Keratinocyte (primary cell): Measurements from ENCODE around the gene GNPTAB. TPM values are rescaled to one million over a fixed set of nuclear protein-coding genes. Genes with fewer than 3 reads are reported as not detected.

Experiments
- DNase-seq: peaks from one replicate; pipeline ENCODE4 v3.0.0-alpha.2; 2011; ENCODE audit warnings: low read depth, missing footprints, low spot score
- FAIRE-seq: peaks from 2 replicates; lab custom pipeline; 2011; peaks lifted over from hg19 to GRCh38; lab: Jason Lieb, UNC
- H2AFZ ChIP-seq: 2 replicates; pipeline ENCODE4 v1.6.0; 2012; ENCODE audit warnings: low read length, control low read depth, inconsistent platforms; ENCODE audit not compliant: control insufficient read depth
- H3K27ac ChIP-seq: 2 replicates; pipeline ENCODE4 v1.5.1; 2011; ENCODE audit warnings: low read length; ENCODE audit not compliant: control insufficient read depth, insufficient read depth
- H3K27me3 ChIP-seq: 3 replicates; pipeline ENCODE4 v1.6.0; 2011; ENCODE audit warnings: low read length; ENCODE audit not compliant: control insufficient read depth, insufficient read depth; ENCODE audit errors: extremely low read depth
- H3K36me3 ChIP-seq, 2 experiments: 2 replicates in 1 of 2; 3 replicates in 1 of 2; pipeline ENCODE4 v1.5.1; 2011; ENCODE audit warnings: low read length in 2 of 2, mild to moderate bottlenecking in 1 of 2; ENCODE audit not compliant: control insufficient read depth in 2 of 2, insufficient read depth in 2 of 2; ENCODE audit errors: extremely low read depth in 1 of 2
- H3K4me1 ChIP-seq: 3 replicates; pipeline ENCODE4 v1.5.1; 2011; ENCODE audit warnings: low read length; ENCODE audit not compliant: control insufficient read depth, insufficient read depth; ENCODE audit errors: extremely low read depth
- H3K4me2 ChIP-seq: 3 replicates; pipeline ENCODE4 v1.6.0; 2011; ENCODE audit warnings: low read depth, low read length; ENCODE audit not compliant: control insufficient read depth, insufficient read depth; ENCODE audit errors: extremely low read depth
- H3K4me3 ChIP-seq, 3 experiments: fragments of 200-600 bp in 1 of 3; sonication (generic) in 1 of 3; 2 replicates in 2 of 3; 3 replicates in 1 of 3; pipeline ENCODE4 v1.5.1; 2011 to 2016; ENCODE audit warnings: low read length in 3 of 3, mild to moderate bottlenecking in 3 of 3, control low read depth in 2 of 3, inconsistent platforms in 1 of 3, low read depth in 1 of 3, mixed read lengths in 1 of 3, mixed run types in 1 of 3, moderate library complexity in 1 of 3; ENCODE audit not compliant: control insufficient read depth in 2 of 3, insufficient read depth in 2 of 3; ENCODE audit errors: extremely low read depth in 1 of 3
- H3K79me2 ChIP-seq: 2 replicates; pipeline ENCODE4 v1.6.0; 2012; ENCODE audit warnings: low read length; ENCODE audit not compliant: control insufficient read depth, insufficient read depth
- H3K9ac ChIP-seq: 3 replicates; pipeline ENCODE4 v1.6.0; 2011; ENCODE audit warnings: low read length; ENCODE audit not compliant: control insufficient read depth, insufficient read depth; ENCODE audit errors: extremely low read depth
- H3K9me1 ChIP-seq: 3 replicates; pipeline ENCODE4 v1.6.0; 2011; ENCODE audit warnings: low read length; ENCODE audit not compliant: control insufficient read depth, insufficient read depth; ENCODE audit errors: extremely low read depth
- H3K9me3 ChIP-seq: 2 replicates; pipeline ENCODE4 v1.5.1; 2012; ENCODE audit warnings: low read depth, low read length; ENCODE audit not compliant: control insufficient read depth
- H4K20me1 ChIP-seq: 3 replicates; pipeline ENCODE4 v1.6.0; 2011; ENCODE audit warnings: low read length; ENCODE audit not compliant: control insufficient read depth, insufficient read depth; ENCODE audit errors: extremely low read depth
- EZH2 ChIP-seq: IDR thresholded peaks from one replicate; pipeline ENCODE4 v1.6.1; 2012; ENCODE audit warnings: inconsistent platforms, mild to moderate bottlenecking, low read length, moderate library complexity
- dilution Hi-C: fragments of 300-500 bp; cut with MboI; formaldehyde crosslinking; loops from one replicate; pipeline ENCODE4 v1.7.0; 2020; ENCODE audit warnings: low sequenced_read_pairs; ENCODE audit not compliant: extremely low pct_ligation_motif_present
- polyA plus RNA-seq, 5 experiments: library from polyadenylated mRNA; depleted of rRNA in 3 of 5; stranded (reverse) in 3 of 5; stranded (forward) in 1 of 5; unstranded in 1 of 5; fragments of >200 nt; gene quantifications; 1 replicate in 1 of 5; 2 replicates in 3 of 5; 3 replicates in 1 of 5; pipeline versions ENCODE4 v1.2.1 to v1.2.3, GENCODE V29; 2011 to 2012; ENCODE audit warnings: missing spikeins in 2 of 5, low read depth in 1 of 5, low replicate concordance in 1 of 5
- TF ChIP-seq, protein P1 (sequence below), 3 experiments: IDR thresholded peaks in 1 of 3; conservative IDR thresholded peaks in 1 of 3; optimal IDR thresholded peaks in 1 of 3; 2 replicates in 2 of 3; 3 replicates in 1 of 3; pipeline versions ENCODE3 to v1.5.1; 2011; ENCODE audit warnings: low read length in 3 of 3, mild to moderate bottlenecking in 3 of 3, moderate library complexity in 2 of 3, control low read depth in 1 of 3, inconsistent platforms in 1 of 3; ENCODE audit not compliant: insufficient read depth in 2 of 3; ENCODE audit errors: extremely low read depth in 1 of 3

The GNPTAB gene
- polyA plus RNA-seq, 1 donor (not counting 4 experiments of a cell fraction or from before 2014, with no cell fraction given), result 35.7 TPM

DNA sequence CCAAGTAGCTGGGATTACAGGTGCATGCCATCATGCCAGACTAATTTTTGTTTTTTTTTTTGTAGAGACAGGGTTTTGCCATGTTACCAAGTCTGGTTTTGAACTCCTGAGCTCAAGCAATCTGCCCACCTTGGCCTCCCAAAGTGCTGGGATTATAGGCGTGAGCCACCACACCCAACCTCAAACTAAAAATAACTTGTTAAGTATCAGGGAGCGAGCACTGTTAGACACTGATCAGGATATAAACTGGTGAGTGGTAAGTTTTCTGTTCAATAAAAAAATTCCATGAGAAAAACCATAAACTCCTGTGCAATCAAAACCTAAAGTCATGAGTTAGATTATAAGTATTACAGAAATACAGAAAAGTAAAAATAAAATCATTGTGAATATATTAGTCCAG is 46.9 kb downstream of the GNPTAB start:
- no peak for FAIRE-seq
- H2AFZ ChIP-seq, result no peak overlapping the region
- H3K9me3 ChIP-seq, result no peaks in the 10 kb centered on the region
- H3K36me3 ChIP-seq, result peaks cover 4 to 5% of the 10 kb centered on the region in 2 experiments
- no peak for DNase-seq
- no peak overlapping the region for H3K9ac ChIP-seq
- H3K4me3 ChIP-seq, result no peak overlapping the region
- H3K27me3 ChIP-seq, result no peaks in the 10 kb centered on the region
- TF ChIP-seq, protein P1, sequence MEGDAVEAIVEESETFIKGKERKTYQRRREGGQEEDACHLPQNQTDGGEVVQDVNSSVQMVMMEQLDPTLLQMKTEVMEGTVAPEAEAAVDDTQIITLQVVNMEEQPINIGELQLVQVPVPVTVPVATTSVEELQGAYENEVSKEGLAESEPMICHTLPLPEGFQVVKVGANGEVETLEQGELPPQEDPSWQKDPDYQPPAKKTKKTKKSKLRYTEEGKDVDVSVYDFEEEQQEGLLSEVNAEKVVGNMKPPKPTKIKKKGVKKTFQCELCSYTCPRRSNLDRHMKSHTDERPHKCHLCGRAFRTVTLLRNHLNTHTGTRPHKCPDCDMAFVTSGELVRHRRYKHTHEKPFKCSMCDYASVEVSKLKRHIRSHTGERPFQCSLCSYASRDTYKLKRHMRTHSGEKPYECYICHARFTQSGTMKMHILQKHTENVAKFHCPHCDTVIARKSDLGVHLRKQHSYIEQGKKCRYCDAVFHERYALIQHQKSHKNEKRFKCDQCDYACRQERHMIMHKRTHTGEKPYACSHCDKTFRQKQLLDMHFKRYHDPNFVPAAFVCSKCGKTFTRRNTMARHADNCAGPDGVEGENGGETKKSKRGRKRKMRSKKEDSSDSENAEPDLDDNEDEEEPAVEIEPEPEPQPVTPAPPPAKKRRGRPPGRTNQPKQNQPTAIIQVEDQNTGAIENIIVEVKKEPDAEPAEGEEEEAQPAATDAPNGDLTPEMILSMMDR (optimal IDR thresholded peaks at IDR 0.05 in 1 of 3, IDR thresholded peaks at IDR 0.05 in 1 of 3, conservative IDR thresholded peaks at IDR 0.05 in 1 of 3; ENCODE audit: extremely low read depth in 1 of 3, insufficient read depth in 2 of 3, low read length in 3 of 3), result no peak
- TF ChIP-seq EZH2, result no peak
- no peak overlapping the region for H3K4me2 ChIP-seq
- H3K9me1 ChIP-seq, result no peaks in the 10 kb centered on the region
- dilution Hi-C loops, result no loop called here
- H3K79me2 ChIP-seq, result no peaks in the 10 kb centered on the region
- no peaks in the 10 kb centered on the region for H4K20me1 ChIP-seq
- H3K27ac ChIP-seq, result no peak overlapping the region
- no peaks in the 10 kb centered on the region for H3K4me1 ChIP-seq

DNA sequence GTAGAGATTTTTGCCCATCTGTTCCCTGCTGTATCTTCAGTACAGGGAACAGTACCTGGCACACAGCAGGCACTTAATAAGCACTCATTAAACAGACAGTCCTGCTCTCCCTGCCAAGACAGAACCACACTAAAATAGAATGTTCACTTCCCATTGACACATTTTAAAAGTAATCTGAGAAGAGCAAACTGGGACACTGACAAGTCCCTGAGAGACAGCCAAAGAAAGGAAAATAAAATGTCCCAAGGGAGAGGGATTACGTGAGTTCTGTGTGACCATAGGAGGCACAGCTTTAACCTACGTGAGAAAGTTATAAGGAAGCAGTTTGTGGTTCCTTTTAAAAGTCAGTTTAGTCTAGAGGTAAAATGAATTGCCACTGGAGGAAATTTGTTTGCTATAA is 47.6 kb downstream of the GNPTAB start:
- no peaks in the 10 kb centered on the region for H3K4me1 ChIP-seq
- H3K27ac ChIP-seq, result no peak overlapping the region
- dilution Hi-C loops, result no loop called here
- peaks cover 4 to 5% of the 10 kb centered on the region in 2 experiments for H3K36me3 ChIP-seq
- H3K9ac ChIP-seq, result no peak overlapping the region
- no peak overlapping the region for H3K4me2 ChIP-seq
- H3K27me3 ChIP-seq, result no peaks in the 10 kb centered on the region
- FAIRE-seq (no peak), DNase-seq (no peak)
- no peaks in the 10 kb centered on the region for H4K20me1 ChIP-seq
- no peaks in the 10 kb centered on the region for H3K79me2 ChIP-seq
- no peaks in the 10 kb centered on the region for H3K9me3 ChIP-seq
- no peaks in the 10 kb centered on the region for H3K9me1 ChIP-seq
- H3K4me3 ChIP-seq, result no peak overlapping the region
- TF ChIP-seq, protein P1 (optimal IDR thresholded peaks at IDR 0.05 in 1 of 3, IDR thresholded peaks at IDR 0.05 in 1 of 3, conservative IDR thresholded peaks at IDR 0.05 in 1 of 3; ENCODE audit: extremely low read depth in 1 of 3, insufficient read depth in 2 of 3, low read length in 3 of 3), result no peak
- no peak for TF ChIP-seq EZH2
- no peak overlapping the region for H2AFZ ChIP-seq
